Measurements from ENCODE around the gene GRID2. TPM values are rescaled to one million over a fixed set of nuclear protein-coding genes. Genes with fewer than 3 reads are reported as not detected.

GRID2 gene
- total and polyA plus RNA-seq, 2 donors (not counting 1 experiment from before 2014, with no cell fraction given), result under 0.01 to 0.02 TPM

GRCh38 chr4:93179044-93179443 lies 875.3 kb downstream of the GRID2 start:
- no peak overlapping the region for H3K27ac ChIP-seq (ENCODE audit: insufficient read depth, low read length)
- no peak for DNase-seq (ENCODE audit: low read depth in 2 of 2)
- no peaks in the 10 kb centered on the region for H3K36me3 ChIP-seq (ENCODE audit: control insufficient read depth, insufficient read depth, low read length)
- no peaks in the 10 kb centered on the region for H4K20me1 ChIP-seq (ENCODE audit: control insufficient read depth, extremely low read depth, insufficient read depth, low read length)
- H3K9ac ChIP-seq (ENCODE audit: insufficient read depth, low read length), result no peak overlapping the region
- no peaks in the 10 kb centered on the region for H3K4me1 ChIP-seq (ENCODE audit: control insufficient read depth, extremely low read depth, insufficient read depth, low read length)
- H3K27me3 ChIP-seq (ENCODE audit: control insufficient read depth, insufficient read depth, low read length), result no peaks in the 10 kb centered on the region
- H3K4me2 ChIP-seq (ENCODE audit: extremely low read depth, insufficient read depth, low read length), result no peak overlapping the region
- H3K4me3 ChIP-seq (replicated peaks in 1 of 4; ENCODE audit: control extremely low read depth in 1 of 4, insufficient read depth in 1 of 4, low read depth in 3 of 4, low read length in 4 of 4), result no peak overlapping the region
- H3K9me3 ChIP-seq (ENCODE audit: control insufficient read depth, insufficient read depth, low read depth, low read length), result no peaks in the 10 kb centered on the region
- H3K79me2 ChIP-seq (ENCODE audit: control insufficient read depth, insufficient read depth, low read length), result no peaks in the 10 kb centered on the region
- no peak overlapping the region for H2AFZ ChIP-seq (ENCODE audit: low read length)
- TF ChIP-seq, protein P1, sequence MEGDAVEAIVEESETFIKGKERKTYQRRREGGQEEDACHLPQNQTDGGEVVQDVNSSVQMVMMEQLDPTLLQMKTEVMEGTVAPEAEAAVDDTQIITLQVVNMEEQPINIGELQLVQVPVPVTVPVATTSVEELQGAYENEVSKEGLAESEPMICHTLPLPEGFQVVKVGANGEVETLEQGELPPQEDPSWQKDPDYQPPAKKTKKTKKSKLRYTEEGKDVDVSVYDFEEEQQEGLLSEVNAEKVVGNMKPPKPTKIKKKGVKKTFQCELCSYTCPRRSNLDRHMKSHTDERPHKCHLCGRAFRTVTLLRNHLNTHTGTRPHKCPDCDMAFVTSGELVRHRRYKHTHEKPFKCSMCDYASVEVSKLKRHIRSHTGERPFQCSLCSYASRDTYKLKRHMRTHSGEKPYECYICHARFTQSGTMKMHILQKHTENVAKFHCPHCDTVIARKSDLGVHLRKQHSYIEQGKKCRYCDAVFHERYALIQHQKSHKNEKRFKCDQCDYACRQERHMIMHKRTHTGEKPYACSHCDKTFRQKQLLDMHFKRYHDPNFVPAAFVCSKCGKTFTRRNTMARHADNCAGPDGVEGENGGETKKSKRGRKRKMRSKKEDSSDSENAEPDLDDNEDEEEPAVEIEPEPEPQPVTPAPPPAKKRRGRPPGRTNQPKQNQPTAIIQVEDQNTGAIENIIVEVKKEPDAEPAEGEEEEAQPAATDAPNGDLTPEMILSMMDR (conservative IDR thresholded peaks at IDR 0.05 in 1 of 2, IDR thresholded peaks at IDR 0.05 in 1 of 2; ENCODE audit: low read depth in 1 of 2, low read length in 2 of 2), result no peak
- TF ChIP-seq EZH2 (IDR thresholded peaks at IDR 0.05; ENCODE audit: low read length, missing control alignments), result no peak

GRCh38 chr4:93182722-93183121 lies 879.0 kb downstream of the GRID2 start:
- Histone ChIP-seq H2AFZ (ENCODE audit: low read length) (no peak overlapping the region), H3K27ac (ENCODE audit: insufficient read depth, low read length) (no peak overlapping the region), H3K9ac (ENCODE audit: insufficient read depth, low read length) (no peak overlapping the region), H3K4me3 (replicated peaks in 1 of 4; ENCODE audit: control extremely low read depth in 1 of 4, insufficient read depth in 1 of 4, low read depth in 3 of 4, low read length in 4 of 4) (no peak overlapping the region), H3K36me3 (ENCODE audit: control insufficient read depth, insufficient read depth, low read length) (no peaks in the 10 kb centered on the region), H3K9me3 (ENCODE audit: control insufficient read depth, insufficient read depth, low read depth, low read length) (no peaks in the 10 kb centered on the region), H3K4me1 (ENCODE audit: control insufficient read depth, extremely low read depth, insufficient read depth, low read length) (no peaks in the 10 kb centered on the region), H3K79me2 (ENCODE audit: control insufficient read depth, insufficient read depth, low read length) (no peaks in the 10 kb centered on the region), H3K27me3 (ENCODE audit: control insufficient read depth, insufficient read depth, low read length) (no peaks in the 10 kb centered on the region), H3K4me2 (ENCODE audit: extremely low read depth, insufficient read depth, low read length) (no peak overlapping the region), H4K20me1 (ENCODE audit: control insufficient read depth, extremely low read depth, insufficient read depth, low read length) (no peaks in the 10 kb centered on the region)
- no peak for TF ChIP-seq EZH2 (IDR thresholded peaks at IDR 0.05; ENCODE audit: low read length, missing control alignments)
- TF ChIP-seq, protein P1 (conservative IDR thresholded peaks at IDR 0.05 in 1 of 2, IDR thresholded peaks at IDR 0.05 in 1 of 2; ENCODE audit: low read depth in 1 of 2, low read length in 2 of 2), result no peak
- DNase-seq (ENCODE audit: low read depth in 2 of 2), result no peak

GRCh38 chr4:93183576-93183975 lies 879.8 kb downstream of the GRID2 start:
- Histone ChIP-seq H4K20me1 (ENCODE audit: control insufficient read depth, extremely low read depth, insufficient read depth, low read length) (no peaks in the 10 kb centered on the region), H3K27ac (ENCODE audit: insufficient read depth, low read length) (no peak overlapping the region), H3K27me3 (ENCODE audit: control insufficient read depth, insufficient read depth, low read length) (no peaks in the 10 kb centered on the region), H3K9me3 (ENCODE audit: control insufficient read depth, insufficient read depth, low read depth, low read length) (no peaks in the 10 kb centered on the region), H3K9ac (ENCODE audit: insufficient read depth, low read length) (no peak overlapping the region), H2AFZ (ENCODE audit: low read length) (no peak overlapping the region), H3K36me3 (ENCODE audit: control insufficient read depth, insufficient read depth, low read length) (no peaks in the 10 kb centered on the region), H3K4me3 (replicated peaks in 1 of 4; ENCODE audit: control extremely low read depth in 1 of 4, insufficient read depth in 1 of 4, low read depth in 3 of 4, low read length in 4 of 4) (no peak overlapping the region), H3K4me2 (ENCODE audit: extremely low read depth, insufficient read depth, low read length) (no peak overlapping the region), H3K79me2 (ENCODE audit: control insufficient read depth, insufficient read depth, low read length) (no peaks in the 10 kb centered on the region), H3K4me1 (ENCODE audit: control insufficient read depth, extremely low read depth, insufficient read depth, low read length) (no peaks in the 10 kb centered on the region)
- peak; percentile 2 to 8 for DNase-seq (ENCODE audit: low read depth in 2 of 2)
- TF ChIP-seq EZH2 (IDR thresholded peaks at IDR 0.05; ENCODE audit: low read length, missing control alignments), result no peak
- TF ChIP-seq, protein P1 (conservative IDR thresholded peaks at IDR 0.05 in 1 of 2, IDR thresholded peaks at IDR 0.05 in 1 of 2; ENCODE audit: low read depth in 1 of 2, low read length in 2 of 2), result no peak

Measured in fibroblast of lung (primary cell).